Stimulated activated CD8-positive, alpha-beta memory T cell treated with anti-CD3 and anti-CD28 coated beads, Interleukin-7, amount 100 ng/mL, for 4 hours (primary cell): Measurements from ENCODE around the gene OSER1.

Experiments used
- DNase-seq, 2 donors: peaks; one replicate each; pipeline ENCODE4 v3.0.0-alpha.2; 2020; ENCODE audit warnings: low read depth in 2 of 2

The OSER1 gene

GRCh38 chr20:44224637-44225036, 14.1 kb upstream of the OSER1 start:
- DNase-seq: no peak

GRCh38 chr20:44223721-44224120, 13.2 kb upstream of the OSER1 start:
- DNase-seq: no peak

- DNase-seq: no peak
Measured at GRCh38 chr20:44222633-44223368, 12.2 kb upstream of the OSER1 start.

- no peak for DNase-seq
Measured at GRCh38 chr20:44222027-44222426, 11.5 kb upstream of the OSER1 start.

- no peak for DNase-seq
Measured at GRCh38 chr20:44221368-44221954, 10.9 kb upstream of the OSER1 start.

- DNase-seq: no peak
Measured at GRCh38 chr20:44219791-44220190, 9.2 kb upstream of the OSER1 start.

- no peak for DNase-seq
Measured at GRCh38 chr20:44219170-44219730, 8.7 kb upstream of the OSER1 start.

GRCh38 chr20:44218446-44218845, 7.9 kb upstream of the OSER1 start:
- DNase-seq: peak in 1 of 2 donors; percentile 19

GRCh38 chr20:44217342-44218092, 6.9 kb upstream of the OSER1 start:
- peak; percentile 29 to 43 for DNase-seq

GRCh38 chr20:44215125-44215524, 4.6 kb upstream of the OSER1 start:
- DNase-seq: peak; percentile 50 to 55

- no peak for DNase-seq
Measured at GRCh38 chr20:44212792-44213191, 2.2 kb upstream of the OSER1 start.

GRCh38 chr20:44211177-44212039, 837 bp upstream of the OSER1 start:
- no peak for DNase-seq

GRCh38 chr20:44209686-44210405, 725 bp downstream of the OSER1 start:
- no peak for DNase-seq

GRCh38 chr20:44208770-44209169, 1.8 kb downstream of the OSER1 start:
- no peak for DNase-seq

- no peak for DNase-seq
Measured at GRCh38 chr20:44208165-44208564, 2.4 kb downstream of the OSER1 start.

GRCh38 chr20:44207126-44207723, 3.3 kb downstream of the OSER1 start:
- DNase-seq: no peak

- DNase-seq: no peak
Measured at GRCh38 chr20:44206132-44206531, 4.4 kb downstream of the OSER1 start.

- no peak for DNase-seq
Measured at GRCh38 chr20:44204832-44205215, 5.7 kb downstream of the OSER1 start.

- DNase-seq: no peak
Measured at GRCh38 chr20:44204156-44204831, 6.3 kb downstream of the OSER1 start.

GRCh38 chr20:44203161-44203560, 7.4 kb downstream of the OSER1 start:
- DNase-seq: no peak
